ENCODE data around the gene ADAMTSL2.
A peak's percentile ranks its signal among the peaks of the same experiment; 100 is the strongest.

ADAMTSL2 gene

GRCh38 chr9:133518706-133519449 lies 15.6 kb upstream of the ADAMTSL2 start:
- DNase-seq = no peak

- DNase-seq = no peak
Observed at GRCh38 chr9:133519693-133520092, 14.8 kb upstream of the ADAMTSL2 start.

- DNase-seq = no peak
Observed at GRCh38 chr9:133520121-133520835, 14.2 kb upstream of the ADAMTSL2 start.

GRCh38 chr9:133521122-133522072 lies 13.1 kb upstream of the ADAMTSL2 start:
- no peak for DNase-seq

- DNase-seq = no peak
Observed at GRCh38 chr9:133522073-133522910, 12.2 kb upstream of the ADAMTSL2 start.

- no peak for DNase-seq
Observed at GRCh38 chr9:133523106-133523505, 11.4 kb upstream of the ADAMTSL2 start.

GRCh38 chr9:133524146-133524545 lies 10.4 kb upstream of the ADAMTSL2 start:
- no peak for DNase-seq

- DNase-seq = no peak
Observed at GRCh38 chr9:133524679-133525228, 9.8 kb upstream of the ADAMTSL2 start, which contains the start of gene MYMK. MYMK (minus strand) TSS chr9:133524959; CDS start chr9:133524844, 115 bp downstream.

- DNase-seq = no peak
Observed at GRCh38 chr9:133525677-133526076, 8.8 kb upstream of the ADAMTSL2 start.

- no peak for DNase-seq
Observed at GRCh38 chr9:133526721-133527321, 7.7 kb upstream of the ADAMTSL2 start.

- DNase-seq = no peak
Observed at GRCh38 chr9:133527444-133527920, 7.0 kb upstream of the ADAMTSL2 start.

GRCh38 chr9:133528001-133528875 lies 6.3 kb upstream of the ADAMTSL2 start:
- DNase-seq = no peak

- no peak for DNase-seq
Observed at GRCh38 chr9:133528876-133529241, 5.6 kb upstream of the ADAMTSL2 start.

GRCh38 chr9:133529457-133529856 lies 5.0 kb upstream of the ADAMTSL2 start:
- DNase-seq = no peak

- DNase-seq = no peak
Observed at GRCh38 chr9:133529874-133530273, 4.6 kb upstream of the ADAMTSL2 start.

GRCh38 chr9:133531293-133531692 lies 3.2 kb upstream of the ADAMTSL2 start:
- DNase-seq = no peak

- DNase-seq = peak; percentile 67
Observed at GRCh38 chr9:133532937-133533668, 1.4 kb upstream of the ADAMTSL2 start.

GRCh38 chr9:133533857-133534256 lies 647 bp upstream of the ADAMTSL2 start:
- no peak for DNase-seq

- DNase-seq = no peak
Observed at GRCh38 chr9:133535306-133535877, 888 bp downstream of the ADAMTSL2 start.
